GM12801 (cell line): ENCODE results near the gene GPANK1.

Experiments used
- TF ChIP-seq, protein P1 (sequence below): IDR thresholded peaks from one replicate; pipeline ENCODE4 v1.5.1; 2011; ENCODE audit warnings: control low read depth; ENCODE audit not compliant: insufficient read length; ENCODE audit errors: extremely low read depth

The GPANK1 gene

DNA sequence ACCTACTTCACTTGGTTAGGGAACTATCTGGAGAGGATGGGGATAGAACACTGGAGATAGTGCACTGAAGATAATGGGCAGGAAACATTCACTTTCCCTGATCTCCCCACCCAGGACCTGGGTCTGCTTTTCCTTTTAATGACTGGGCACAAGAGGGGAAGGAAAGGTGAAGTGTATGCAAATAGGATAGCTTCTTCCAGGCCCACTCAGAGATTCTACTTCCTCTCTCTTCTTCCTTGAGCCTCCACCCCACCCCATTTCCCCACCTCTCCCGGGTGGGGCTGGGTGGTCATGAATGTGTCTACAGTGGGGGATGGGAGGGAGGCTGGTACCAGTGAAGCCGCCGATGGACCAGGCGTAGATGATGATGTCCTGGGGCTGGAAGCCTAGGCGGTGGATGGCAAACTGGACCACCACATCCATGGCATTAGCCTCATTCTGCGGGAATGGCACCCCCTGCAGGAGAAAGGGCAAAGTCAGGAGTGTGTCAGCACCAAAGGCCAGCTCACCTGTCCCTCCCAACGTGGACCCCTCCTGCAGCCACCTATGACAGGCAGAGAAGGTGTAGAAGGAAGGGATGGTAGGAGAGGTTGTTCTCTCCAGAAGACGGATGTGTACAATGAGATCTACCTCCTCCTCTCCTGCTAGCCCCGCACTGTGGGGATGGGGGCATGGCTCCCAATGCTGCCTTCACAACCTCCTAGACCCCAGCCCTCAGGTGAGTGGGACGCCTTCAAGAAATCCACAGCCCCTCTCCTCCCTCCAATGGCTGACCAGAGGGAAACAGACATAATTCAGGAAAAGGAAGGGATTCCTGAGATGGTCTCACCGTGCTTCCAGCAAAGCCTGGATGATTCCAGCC lies 24.7 kb upstream of the GPANK1 start:
- TF ChIP-seq, protein P1, sequence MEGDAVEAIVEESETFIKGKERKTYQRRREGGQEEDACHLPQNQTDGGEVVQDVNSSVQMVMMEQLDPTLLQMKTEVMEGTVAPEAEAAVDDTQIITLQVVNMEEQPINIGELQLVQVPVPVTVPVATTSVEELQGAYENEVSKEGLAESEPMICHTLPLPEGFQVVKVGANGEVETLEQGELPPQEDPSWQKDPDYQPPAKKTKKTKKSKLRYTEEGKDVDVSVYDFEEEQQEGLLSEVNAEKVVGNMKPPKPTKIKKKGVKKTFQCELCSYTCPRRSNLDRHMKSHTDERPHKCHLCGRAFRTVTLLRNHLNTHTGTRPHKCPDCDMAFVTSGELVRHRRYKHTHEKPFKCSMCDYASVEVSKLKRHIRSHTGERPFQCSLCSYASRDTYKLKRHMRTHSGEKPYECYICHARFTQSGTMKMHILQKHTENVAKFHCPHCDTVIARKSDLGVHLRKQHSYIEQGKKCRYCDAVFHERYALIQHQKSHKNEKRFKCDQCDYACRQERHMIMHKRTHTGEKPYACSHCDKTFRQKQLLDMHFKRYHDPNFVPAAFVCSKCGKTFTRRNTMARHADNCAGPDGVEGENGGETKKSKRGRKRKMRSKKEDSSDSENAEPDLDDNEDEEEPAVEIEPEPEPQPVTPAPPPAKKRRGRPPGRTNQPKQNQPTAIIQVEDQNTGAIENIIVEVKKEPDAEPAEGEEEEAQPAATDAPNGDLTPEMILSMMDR = no peak

DNA sequence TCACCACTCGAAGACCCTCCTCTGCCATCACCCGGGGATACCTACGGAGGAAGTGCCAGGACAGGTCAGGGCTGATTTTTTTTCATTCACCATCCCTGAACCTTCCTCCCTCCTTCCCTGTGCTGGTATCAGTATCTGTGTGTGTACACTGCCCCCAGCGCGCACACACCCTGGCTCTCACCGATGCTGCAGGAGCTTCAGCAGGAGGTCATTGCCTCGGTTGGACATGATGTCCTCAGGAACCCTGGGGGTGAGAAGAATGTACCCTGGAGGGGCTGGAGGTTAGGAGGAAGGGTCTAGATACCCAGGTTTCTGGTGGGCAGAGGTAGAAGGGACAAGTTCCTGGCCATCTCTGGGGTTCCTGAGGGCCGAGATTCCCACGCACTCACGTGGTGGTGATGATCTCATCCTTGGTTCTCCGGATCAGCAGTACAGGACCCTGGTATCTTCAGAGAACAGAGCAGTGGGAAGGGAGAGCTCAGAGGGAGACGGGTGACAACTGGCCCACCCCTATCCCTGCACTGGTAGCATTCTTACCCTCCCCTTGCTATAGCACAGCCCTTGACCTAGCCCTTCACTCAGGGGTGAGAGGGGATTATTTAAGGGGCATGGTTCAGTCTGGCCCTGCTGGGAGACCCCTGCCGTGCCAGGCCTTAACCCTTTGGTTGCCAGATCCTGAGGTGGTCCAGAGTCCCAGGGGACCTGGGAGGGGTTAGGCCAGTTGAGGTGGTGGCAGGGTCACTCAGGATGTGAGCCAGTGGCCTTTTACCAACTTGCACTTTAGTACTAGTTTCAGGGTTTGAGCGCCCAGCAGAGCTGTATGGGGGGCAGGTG lies 23.3 kb upstream of the GPANK1 start:
- TF ChIP-seq, protein P1 = no peak

DNA sequence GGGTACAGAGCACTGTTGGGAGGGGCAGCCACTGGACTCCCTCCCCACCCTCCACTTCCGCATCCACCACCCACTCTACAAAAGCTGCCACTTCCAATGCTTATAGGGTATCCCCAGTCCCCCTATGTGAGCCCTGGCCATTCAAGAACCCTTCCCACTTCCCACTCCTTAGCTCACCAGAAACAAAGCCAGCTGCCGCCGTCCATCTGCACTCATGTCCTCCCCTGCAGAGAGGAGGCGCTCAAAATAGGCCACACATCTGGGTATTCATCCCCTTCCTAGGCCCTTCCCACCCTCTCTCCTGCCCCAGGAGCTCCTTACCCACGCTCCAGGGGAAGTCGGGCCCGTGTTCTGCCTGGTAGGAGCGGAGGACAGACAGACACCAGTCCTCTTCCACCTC lies 22.5 kb upstream of the GPANK1 start:
- TF ChIP-seq, protein P1 = no peak

DNA sequence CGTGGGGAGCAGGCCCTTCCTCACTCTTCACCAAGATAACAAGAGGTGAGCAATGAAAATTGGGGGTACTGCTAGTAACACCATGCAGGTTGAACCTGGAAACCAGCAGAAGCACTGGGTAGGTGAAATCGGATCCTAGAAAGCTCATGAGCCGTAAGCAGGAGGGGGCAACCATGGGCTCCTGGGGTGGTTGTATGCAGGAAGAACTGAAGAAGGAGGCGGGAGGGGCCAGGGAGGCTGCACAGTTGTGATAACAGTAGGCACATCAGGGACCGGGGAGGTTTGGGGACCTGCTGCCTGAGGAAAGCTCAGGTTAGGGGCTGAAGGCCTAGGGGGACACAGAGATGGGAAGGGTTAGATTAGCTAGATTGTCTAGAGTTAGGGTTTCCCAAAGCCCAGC lies 21.7 kb upstream of the GPANK1 start:
- TF ChIP-seq, protein P1 = no peak

DNA sequence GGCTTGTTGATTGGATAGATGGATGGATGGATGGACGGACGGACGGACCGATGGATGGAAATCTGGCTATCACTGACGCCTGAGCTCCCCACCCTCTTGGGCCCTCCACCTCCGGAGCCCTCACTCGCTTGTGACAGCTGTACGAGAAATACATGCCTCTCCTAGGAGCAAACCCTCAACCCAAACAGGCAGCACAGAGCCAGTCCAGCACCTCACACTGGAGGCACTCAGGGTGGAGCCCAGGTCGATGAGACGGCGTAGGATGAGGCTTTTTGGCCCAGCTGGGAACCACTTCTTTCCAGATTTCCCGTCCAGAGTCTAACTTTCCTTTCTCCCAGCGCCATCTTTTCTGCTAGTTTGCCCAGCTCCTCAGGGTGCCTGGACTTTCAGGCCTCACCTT lies 18.8 kb upstream of the GPANK1 start:
- TF ChIP-seq, protein P1 = no peak

DNA sequence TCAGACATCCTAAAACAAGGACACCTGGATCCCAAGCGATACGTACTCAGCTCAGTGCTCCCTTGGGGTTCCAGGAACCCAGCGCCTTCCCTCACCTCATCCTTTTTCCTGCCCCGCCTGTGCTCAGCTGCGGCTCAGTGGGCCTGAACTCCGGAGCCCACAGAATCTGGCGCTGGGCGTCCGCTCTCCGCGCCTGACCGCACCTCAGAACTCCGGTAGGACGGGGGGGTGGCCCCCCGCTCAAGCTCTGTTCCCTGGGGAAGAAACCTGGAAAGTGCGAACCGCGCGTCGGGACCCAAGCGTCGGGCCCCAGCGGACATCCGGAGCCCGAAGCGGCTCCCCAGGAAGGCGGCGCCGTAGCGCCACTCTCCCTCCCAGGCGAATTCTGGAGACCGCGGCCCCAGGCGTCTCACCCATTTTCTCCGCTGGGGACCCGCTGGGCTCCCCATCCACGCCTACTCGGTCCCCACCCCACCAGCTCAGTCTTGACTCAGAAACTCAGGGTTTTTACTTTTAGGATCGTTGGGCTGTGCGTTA lies 16.4 kb upstream of the GPANK1 start:
- TF ChIP-seq, protein P1 = no peak
